Measurements from ENCODE around the gene POPDC3.
"Not testable (repeated sequence)": the region's sequence is repeated elsewhere in the genome, so short reads cannot be mapped to it uniquely, and the experiment has no call there.

POPDC3 gene, protein sequence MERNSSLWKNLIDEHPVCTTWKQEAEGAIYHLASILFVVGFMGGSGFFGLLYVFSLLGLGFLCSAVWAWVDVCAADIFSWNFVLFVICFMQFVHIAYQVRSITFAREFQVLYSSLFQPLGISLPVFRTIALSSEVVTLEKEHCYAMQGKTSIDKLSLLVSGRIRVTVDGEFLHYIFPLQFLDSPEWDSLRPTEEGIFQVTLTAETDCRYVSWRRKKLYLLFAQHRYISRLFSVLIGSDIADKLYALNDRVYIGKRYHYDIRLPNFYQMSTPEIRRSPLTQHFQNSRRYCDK

DNA sequence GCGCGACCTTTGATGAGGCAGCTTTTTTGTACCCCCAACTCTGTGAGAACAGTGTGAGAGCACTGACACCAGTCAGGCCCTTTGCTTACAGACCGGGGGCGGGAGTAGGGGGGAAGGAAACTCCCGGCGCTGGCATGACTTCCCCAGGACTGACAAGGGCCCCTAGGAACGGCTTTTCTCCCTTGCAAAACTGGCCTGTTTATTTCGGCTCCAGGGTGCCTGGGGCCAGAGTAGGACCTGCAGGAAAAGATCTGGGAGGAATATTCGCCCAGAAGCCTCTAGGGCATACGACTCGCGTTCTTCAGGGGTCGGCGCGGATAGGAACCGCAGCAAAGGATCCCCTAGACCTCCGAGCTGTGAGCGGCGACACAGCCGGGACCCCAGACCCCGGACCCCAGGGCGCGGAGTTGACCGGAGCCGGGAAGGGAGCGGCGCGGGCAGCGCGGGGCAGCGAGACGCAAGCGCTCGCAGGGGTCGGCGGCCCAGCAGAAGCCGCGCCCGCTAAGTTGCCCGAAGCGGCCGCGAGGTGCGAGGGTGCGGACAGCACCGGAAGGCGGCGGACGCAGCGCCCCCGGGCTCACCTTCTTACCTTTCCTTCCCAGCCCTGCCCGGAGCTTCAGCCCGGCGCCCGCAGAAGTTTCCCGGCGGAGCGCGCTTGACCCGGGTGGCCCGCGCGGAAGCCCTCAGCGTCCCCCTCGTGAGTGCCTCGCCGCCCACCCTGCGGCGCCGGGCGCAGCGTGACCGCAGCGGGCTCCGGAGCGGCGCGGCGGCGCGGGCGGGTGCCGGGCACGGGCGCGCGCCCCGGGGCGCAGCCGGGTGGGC, at the start of gene POPDC3:
Gene POPDC3 (minus strand): TSS at position 771 of the 822 bp plus-strand sequence. CDS start 18,105 bp downstream, outside the sequence.
- DNase-seq: no peak

DNA sequence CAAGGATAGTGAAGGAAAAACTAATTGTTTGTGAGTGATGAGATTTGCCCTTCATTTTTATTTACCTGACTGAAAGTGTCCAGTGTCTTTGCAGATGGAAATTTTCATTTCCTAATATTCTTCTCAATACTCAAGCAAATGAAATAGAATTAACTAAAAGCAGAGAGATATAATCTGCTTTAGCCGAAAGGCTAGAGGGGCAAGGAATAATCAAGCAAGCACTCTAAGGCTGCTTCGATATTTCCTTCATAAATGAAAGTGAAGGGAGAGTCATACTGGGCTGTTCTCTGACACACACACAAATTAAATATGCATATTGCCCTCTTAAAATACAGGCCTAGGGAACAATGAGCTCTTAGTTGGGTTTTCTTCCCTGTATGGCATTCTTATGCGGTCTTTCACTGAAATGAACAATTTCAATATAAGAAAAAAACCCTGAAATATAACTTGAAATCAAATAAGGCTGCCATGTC, 47.5 kb upstream of the POPDC3 start:
- no peak for DNase-seq

DNA sequence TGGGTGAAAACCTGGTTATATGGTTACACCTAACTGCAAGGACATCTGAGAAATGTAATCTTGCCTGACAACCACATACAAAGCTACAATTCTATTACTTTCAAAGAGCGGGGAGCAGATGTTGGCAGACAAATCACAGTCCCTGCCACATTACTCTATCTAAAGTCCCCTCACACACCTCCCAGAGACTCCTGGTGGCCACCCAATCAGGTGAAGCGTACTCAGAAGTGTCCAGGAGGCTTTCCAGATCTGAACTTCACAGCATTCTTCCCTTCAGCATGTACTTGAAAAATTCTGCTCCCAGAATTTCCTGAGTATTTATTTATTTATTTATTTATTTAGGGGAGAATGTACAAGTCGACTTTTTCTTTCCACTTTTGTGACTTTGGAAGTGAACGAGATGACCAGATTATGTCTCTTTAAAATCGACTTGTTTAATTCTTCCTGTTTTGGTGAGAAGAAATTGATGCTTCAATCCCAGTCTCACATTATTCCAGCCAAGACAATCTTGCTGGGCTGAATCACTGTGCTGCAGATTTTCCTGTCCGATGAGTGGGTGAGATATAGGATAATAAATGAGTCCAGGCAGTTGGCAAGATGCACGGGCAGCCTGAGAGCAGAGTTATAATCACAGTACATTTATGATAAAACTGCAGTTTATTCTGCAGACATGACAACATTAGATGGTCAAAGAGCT, 46.9 kb upstream of the POPDC3 start:
- DNase-seq: no peak

DNA sequence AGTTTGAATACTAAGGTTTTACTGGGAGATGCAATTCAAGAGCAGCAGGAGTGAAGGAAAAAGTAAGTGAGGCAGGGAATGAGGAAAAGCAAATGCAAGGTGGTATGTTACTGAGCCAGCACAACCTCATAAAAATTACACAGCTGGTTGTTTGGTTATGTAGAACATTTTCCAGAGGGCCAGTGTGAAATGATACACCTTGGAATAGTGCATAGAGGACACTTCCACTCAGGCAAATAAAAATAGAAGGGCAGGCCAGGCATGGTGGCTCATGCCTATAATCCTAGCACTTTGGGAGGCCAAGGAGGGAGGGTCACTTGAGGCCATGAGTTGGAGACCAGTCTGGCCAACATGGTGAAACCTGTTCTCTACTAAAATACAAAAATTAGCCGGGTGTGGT, 43.4 kb upstream of the POPDC3 start:
- DNase-seq: no peak

DNA sequence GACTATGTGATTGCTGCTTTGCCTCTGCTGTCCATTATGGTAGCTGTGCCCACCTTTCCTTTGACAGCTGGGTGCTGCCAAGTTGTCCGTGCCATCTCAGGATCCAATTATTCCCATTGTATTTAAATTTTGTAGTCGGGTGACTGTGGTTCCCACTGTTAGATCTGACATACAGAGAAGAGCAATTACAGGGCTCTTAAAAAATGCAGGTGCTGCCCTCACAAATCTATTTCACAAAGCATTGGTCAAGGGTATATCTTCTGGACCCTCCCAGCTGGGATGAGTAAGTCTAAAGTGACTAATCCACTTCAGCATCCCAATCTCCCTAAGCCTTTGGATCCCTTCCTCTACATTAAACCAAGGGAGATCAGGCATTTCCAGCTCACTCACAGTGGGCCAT, 41.4 kb upstream of the POPDC3 start:
- not testable (repeated sequence) for DNase-seq

DNA sequence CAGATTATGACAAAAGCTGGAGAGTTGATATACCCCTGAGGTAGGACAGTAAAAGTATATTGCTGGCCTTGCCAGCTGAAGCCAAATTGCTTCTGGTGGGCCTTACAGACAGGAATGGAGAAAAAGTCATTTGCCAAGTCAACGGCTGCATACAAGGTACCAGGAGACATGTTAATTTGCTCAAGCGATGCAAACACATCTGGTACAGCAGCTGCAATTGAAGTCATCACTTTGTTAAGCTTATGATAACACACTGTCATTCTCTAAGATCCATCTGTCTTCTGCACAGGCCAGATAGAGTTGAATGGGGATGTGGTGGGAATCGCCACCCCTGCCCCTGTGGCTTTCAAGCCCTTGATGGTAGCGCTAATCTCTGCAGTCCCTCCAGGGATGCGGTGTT, 40.4 kb upstream of the POPDC3 start:
- no peak for DNase-seq

DNA sequence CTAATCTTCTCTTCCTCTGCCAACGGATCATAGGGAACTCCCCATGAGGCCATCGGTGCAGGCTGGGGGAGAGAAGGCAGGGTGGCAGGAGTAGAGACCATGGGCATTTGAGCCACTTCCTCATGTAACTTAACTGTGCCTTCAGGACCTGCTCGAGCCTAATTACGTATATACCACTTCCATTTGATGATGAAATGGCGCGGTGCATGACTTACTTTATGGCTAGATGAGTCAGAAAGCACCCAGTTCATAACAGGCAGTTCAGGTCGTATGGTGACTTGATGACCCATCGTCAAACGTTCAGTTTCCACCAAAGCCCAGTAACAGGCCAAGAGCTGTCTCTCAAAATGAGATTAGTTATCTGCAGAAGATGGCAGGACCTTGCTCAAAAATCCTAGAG, 39.4 kb upstream of the POPDC3 start:
- DNase-seq: not testable (repeated sequence)

DNA sequence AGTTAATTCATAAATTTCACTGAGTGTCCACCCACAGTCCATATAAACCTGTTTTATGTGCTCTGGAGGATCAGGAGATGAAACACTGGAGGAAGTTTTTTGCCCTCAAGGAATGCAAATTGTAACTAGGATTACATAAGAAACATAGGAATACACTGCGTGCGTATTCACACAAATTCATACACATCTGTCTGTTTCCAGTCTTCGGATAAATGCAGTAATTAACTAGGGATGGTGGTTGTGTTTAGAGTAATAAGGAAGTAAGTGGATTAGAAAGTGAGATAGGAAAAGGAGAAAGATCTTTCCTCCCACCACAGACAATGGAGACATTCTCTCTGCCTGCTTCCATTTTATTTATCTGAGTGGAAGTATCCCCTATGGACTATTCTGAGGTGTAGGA, 35.7 kb upstream of the POPDC3 start:
- DNase-seq: no peak

DNA sequence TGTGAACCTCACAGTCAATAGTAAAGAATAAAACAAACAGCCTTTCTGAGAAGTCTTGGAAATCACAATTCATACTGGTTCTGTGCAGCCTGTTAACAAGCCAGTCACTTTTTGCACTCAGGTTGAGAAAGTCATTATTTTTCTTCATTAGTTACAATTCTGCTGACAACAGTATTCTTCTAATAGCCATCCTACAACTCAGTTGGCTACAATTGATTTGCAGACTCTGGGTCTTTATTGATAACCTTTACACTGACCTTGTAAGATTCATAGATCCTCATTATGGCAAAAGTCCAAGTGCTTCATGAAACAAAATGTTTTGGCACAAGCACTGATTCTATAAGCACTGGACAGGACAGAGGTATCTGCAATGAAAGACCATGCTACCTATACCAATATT, 34.9 kb upstream of the POPDC3 start:
- no peak for DNase-seq

DNA sequence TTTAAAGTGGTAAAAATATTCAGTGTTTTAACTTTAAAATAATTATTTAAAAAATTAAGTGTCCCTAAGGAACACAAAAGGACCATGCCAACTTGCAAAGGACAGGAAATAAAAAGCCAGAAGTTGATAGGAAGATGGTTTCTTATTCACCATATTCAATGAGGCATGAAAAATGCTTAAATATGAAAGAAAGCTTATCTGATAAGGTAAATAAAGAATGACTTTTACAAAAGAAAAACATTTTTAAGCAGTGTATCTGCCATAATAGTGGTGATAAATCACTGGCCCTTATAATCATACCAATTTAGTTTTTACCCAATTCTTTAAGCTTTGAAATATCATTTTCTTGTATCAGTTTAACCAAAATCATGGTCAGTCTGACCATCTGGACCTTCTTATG, 33.5 kb upstream of the POPDC3 start:
- no peak for DNase-seq

DNA sequence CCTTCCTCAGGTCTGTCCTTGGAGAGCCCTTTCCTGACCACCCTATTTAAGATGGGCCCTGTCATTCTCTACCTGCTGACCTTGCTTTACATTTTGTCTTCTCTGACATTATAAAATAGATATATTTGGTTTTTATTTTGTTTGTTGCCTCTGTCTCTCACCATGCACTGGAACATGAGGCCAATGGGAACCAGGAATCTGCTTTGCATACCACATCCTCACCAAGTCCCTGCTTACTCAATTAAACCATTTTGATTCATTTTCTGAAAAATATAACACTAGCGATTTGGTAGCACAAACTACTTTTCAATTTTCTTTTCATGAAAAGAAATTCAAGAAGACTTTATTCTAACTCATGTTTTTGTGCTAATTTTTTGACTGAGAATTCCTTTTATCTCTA, 32.8 kb upstream of the POPDC3 start:
- no peak for DNase-seq

DNA sequence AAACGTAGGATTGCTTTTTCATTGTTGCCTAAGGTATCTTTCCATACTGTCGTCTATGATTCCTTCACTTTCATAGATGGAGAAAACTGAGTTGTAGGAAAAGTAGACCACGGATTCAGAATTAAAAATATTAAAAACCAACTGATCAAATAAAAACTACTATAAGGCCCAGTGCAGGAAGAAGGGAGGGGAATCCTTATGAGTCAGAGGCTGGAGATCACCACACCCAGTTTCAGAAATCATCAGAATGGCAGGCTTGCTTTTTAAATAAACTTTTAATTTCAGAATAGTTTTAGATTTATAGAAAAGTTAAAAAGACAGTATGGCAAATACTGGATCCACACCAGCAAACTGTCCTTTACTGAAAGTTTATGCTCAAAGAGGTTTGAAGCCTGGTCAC, 32.0 kb upstream of the POPDC3 start:
- no peak for DNase-seq

DNA sequence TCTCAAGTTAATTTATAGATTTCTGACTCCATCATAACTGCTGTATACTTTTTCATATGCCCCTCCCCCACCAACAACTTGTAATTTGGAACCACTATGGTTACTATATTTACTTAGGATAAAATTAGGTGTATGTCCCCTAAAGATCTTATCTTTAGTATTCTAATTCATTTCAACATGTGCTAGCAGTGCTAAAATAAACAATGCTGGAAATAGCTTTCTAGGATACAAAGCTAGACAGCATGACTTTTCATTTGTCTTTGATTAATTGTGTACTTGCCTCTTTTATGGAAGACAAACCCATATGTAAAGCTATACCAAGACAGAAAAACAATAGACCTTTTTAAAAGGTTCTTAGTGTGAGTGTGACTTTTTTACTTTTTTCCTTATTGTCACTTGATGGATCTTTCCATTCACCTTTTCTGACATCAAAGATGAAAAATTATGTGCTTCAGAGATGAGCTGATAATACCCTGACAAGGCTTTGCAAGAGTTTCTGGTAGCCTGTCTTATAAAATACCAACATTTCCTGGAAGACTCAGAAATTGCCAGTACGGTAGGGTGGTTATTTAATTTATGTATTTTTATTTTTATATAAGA, 31.2 kb upstream of the POPDC3 start:
- DNase-seq: no peak

DNA sequence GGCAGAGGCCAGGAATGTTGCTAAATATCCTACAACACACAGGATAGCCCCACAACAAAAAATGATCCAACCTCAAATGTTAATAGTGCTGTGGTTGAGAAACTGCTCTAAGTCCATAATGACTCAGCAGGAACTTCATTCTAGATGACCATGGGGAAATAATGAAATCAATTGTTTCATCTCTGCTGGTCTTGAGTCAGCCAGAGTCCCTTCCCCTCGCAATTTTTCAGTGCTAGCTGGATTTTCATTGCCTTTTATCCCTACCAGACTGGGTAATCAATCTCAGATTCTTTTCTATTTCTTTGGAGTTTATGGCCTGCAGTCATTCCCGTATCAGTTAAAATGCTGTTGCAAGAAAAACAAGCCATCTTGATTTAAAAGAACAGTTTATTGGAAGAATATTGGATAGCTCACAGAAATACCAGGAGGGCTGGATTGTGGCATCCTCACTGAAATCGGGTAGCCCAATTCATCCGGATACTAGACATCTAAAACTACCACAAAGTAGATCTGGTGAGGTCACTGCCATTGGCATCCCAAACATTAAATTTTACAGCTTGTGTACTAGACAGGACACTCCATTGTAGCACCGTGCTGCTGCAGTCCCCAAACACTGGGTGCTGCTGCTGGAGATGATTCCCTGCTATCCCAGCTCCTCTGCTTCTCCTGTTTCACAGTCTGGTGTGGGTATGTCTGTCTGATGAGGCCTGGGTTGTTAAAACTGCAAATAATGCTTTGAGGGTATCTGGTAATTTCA, 30.3 kb upstream of the POPDC3 start:
- DNase-seq: no peak

DNA sequence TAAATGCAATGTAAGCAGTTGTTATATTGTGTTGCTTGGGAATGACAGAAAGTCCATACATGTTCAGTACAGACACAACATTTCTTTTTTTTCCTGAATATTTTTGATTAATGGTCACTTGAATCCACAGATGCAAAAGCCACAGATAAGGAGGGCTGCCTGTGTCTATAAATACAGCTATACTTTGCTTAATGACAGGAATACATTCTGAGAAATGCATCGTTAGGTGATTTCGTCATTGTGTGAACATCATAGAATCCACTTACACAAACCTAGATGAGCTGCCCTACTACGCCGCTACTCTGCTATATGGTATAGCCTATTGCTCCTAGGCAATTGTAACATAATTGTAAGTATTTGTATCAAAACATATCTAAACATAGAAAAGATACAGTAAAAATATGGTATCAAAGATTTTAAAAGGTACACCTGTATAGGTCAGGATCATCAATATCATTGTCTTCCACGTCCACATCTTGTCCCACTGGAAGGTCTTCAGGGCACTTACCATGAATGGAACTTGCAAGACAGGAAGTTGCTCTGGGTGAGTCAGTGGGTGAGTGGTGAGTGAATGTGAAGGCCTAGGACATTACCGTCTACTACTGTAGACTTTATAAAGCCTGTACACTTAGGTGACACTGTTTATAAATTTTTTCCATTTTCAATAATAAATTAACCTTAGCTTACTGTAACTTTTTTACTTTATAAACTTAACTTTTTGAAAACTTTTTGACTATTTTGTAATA, 27.9 kb upstream of the POPDC3 start:
- no peak for DNase-seq

DNA sequence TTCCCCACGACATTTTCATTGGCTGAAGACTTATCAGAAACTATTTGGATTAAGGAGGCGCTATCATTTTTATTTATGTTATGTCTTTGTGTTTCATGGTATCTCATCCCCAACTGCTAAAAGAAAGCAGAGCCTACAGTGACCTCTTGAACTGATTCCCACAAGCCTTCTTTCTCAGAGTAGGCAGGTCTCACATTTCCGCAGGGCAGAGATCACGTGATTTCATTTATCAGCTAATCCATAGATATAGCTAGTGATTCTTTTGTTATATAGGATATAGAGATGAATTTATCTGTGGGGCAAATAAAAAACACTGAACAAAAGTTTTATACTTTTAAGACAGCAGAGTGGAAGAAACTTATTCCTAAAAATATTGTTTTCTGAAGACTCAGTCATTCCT, 25.0 kb upstream of the POPDC3 start:
- no peak for DNase-seq

DNA sequence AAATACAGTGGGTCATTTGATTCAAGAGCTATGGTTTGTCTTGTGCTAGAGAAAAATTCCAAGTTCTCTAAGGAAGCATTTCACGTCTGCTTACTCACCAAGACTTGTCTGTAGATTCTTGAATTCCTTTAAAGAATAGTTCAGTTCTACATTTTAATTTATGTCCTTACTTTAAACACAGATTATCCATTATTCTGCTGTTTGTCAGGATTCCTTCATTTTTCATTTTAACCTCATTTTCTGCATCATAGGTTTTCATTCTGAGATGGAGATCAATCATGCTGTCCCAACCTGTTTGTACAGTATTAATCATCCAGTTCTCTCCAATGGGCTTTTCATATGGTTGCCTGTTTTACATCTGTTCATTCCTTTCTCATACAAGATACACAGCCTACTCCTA, 24.5 kb upstream of the POPDC3 start:
- DNase-seq: no peak

DNA sequence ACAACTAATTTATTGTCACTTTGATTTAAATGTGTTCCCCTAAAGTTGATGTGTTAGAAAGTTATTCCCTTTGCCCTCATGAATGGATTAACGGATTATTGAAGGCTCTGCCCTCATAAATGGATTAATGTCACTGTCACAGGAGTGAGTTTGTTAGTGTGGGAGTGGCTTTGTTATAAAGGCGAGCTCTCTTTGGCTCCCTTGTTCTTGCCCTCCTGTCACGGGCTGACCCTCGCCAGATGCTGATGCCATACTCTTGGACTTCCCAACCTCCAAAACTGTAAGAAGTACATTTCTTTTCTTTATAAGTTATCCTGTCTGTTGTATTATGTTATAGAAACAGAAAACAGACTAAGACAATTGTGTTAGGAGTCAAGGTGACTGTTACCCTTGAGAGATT, 22.7 kb upstream of the POPDC3 start:
- no peak for DNase-seq

DNA sequence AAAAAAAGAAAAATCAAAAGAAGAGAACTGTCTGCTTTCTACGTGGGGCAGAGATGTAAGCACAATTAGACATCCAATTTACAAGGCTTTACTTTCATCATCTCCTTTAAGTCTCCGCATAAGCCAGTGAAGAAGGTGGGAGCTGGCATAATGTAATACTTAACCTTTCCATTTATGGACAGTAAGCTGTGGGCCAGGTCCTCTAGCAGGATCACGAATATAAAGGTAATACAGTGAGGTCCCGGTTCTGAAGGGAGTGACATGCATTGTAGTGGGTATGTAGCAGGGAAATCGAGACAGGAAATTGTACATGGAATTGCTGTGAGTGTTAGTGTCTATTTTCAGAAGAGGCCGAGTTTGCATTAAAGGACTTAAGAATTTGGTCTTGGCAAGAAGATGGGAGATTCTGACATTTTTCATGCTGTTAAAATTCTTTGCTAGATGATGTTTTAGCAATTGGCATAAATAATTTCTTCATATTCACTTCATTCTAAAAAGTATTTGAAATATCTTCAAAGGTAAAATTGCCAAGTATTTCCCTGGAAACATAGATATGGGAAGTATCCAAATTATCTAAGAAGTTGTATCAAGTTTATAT, 20.4 kb upstream of the POPDC3 start:
- DNase-seq: no peak

DNA sequence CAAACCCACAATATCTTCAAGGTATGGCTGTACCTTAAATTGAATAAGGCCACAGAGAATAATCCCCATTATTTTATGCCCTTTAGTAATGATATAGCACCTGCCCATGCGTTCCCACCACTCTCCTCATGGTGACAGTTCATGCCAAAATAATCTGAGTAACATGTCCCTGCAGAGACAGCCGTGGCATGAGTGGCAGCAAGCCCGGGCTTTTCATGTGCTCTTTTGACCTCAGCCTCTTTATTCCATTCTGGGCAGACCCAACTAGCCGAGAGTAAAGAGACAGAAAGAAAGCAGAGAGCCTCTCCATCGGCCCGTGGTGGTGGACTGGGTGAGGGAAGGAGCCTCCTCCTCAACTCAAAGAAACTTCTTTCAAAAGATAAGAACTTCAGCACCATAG, 19.9 kb upstream of the POPDC3 start:
- DNase-seq: no peak

DNA sequence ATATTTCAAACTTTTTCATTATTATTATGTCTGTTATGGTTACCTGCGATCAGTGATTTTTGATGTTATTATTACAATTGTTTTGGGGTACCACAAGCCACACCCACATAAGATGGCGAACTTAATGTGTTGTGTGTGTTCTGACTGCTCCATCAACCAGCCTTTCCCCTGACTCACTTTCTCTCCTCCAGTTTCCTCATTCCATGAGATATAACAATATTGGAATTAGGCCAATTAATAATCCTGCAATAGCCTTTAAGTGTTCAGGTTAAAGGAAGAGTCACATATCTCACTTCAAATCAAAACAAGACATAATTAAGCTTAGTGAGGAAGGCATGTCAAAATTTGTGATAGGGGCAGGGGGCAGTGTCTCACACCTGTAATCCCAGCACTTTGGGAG, 16.3 kb upstream of the POPDC3 start:
- no peak for DNase-seq

All from stimulated activated naive CD4-positive, alpha-beta T cell treated with Interleukin-2 at 50 U/mL for 16 hours (primary cell).